ENCODE results near the gene CPZ.

GRCh38 chr4:8550691-8551090, 41.9 kb upstream of the CPZ start:
- TF ChIP-seq FOXM1 (IDR thresholded peaks at IDR 0.05; ENCODE audit: borderline replicate concordance) (no peak), SP1 (IDR thresholded peaks at IDR 0.05) (no peak), FOXA1 (IDR thresholded peaks at IDR 0.05) (no peak), NFRKB (IDR thresholded peaks at IDR 0.05) (no peak), ARNT (IDR thresholded peaks at IDR 0.05) (no peak), FOXK2 (IDR thresholded peaks at IDR 0.05) (no peak), ELF4 (IDR thresholded peaks at IDR 0.05) (no peak)
- TF ChIP-seq, protein P1, sequence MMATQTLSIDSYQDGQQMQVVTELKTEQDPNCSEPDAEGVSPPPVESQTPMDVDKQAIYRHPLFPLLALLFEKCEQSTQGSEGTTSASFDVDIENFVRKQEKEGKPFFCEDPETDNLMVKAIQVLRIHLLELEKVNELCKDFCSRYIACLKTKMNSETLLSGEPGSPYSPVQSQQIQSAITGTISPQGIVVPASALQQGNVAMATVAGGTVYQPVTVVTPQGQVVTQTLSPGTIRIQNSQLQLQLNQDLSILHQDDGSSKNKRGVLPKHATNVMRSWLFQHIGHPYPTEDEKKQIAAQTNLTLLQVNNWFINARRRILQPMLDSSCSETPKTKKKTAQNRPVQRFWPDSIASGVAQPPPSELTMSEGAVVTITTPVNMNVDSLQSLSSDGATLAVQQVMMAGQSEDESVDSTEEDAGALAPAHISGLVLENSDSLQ (IDR thresholded peaks at IDR 0.05) = no peak
